ENCODE results near the gene AQP9.
A peak's percentile ranks its signal among the peaks of the same experiment; 100 is the strongest.
"Not testable (repeated sequence)": the region's sequence is repeated elsewhere in the genome, so short reads cannot be mapped to it uniquely, and the experiment has no call there.

Gene AQP9

GRCh38 chr15:58182460-58183163 is 44.4 kb downstream of the AQP9 start:
- DNase-seq, result peak; percentile 28

- DNase-seq, result no peak
Measured at GRCh38 chr15:58185439-58185838, 47.3 kb downstream of the AQP9 start.

GRCh38 chr15:58189148-58189811 is 51.1 kb downstream of the AQP9 start:
- DNase-seq, result no peak

GRCh38 chr15:58190419-58190818 is 52.2 kb downstream of the AQP9 start:
- no peak for DNase-seq

GRCh38 chr15:58193636-58194035 is 55.5 kb downstream of the AQP9 start:
- DNase-seq, result not testable (repeated sequence)

- no peak for DNase-seq
Measured at GRCh38 chr15:58200739-58201138, 62.6 kb downstream of the AQP9 start.

GRCh38 chr15:58201516-58201915 is 63.3 kb downstream of the AQP9 start:
- DNase-seq, result no peak

- DNase-seq, result no peak
Measured at GRCh38 chr15:58203537-58203936, 65.4 kb downstream of the AQP9 start.

- DNase-seq, result no peak
Measured at GRCh38 chr15:58206151-58206550, 68.0 kb downstream of the AQP9 start.

- DNase-seq, result not testable (repeated sequence)
Measured at GRCh38 chr15:58208217-58208616, 70.0 kb downstream of the AQP9 start.

- DNase-seq, result not testable (repeated sequence)
Measured at GRCh38 chr15:58209007-58209481, 70.9 kb downstream of the AQP9 start.

- DNase-seq, result not testable (repeated sequence)
Measured at GRCh38 chr15:58210031-58210430, 71.8 kb downstream of the AQP9 start.

GRCh38 chr15:58212909-58213526 is 74.8 kb downstream of the AQP9 start:
- peak; percentile 33 for DNase-seq

- no peak for DNase-seq
Measured at GRCh38 chr15:58213587-58214338, 75.6 kb downstream of the AQP9 start.

GRCh38 chr15:58214591-58215340 is 76.6 kb downstream of the AQP9 start:
- no peak for DNase-seq

- no peak for DNase-seq
Measured at GRCh38 chr15:58217460-58217859, 79.3 kb downstream of the AQP9 start.

- no peak for DNase-seq
Measured at GRCh38 chr15:58221591-58222241, 83.5 kb downstream of the AQP9 start.

GRCh38 chr15:58222679-58223078 is 84.5 kb downstream of the AQP9 start:
- DNase-seq, result no peak

- DNase-seq, result no peak
Measured at GRCh38 chr15:58223432-58223831, 85.3 kb downstream of the AQP9 start.

- DNase-seq, result no peak
Measured at GRCh38 chr15:58224068-58224467, 85.9 kb downstream of the AQP9 start.

GRCh38 chr15:58227706-58228543 is 89.7 kb downstream of the AQP9 start:
- DNase-seq, result peak; percentile 72
